Activated CD4-positive, alpha-beta T cell treated with anti-CD3 and anti-CD28 coated beads for 24 hours (primary cell): Measurements from ENCODE around the gene BLACAT1.
"Not testable (repeated sequence)": the region's sequence is repeated elsewhere in the genome, so short reads cannot be mapped to it uniquely, and the experiment has no call there.

ENCODE experiments used
- DNase-seq, 2 donors: peaks; one replicate each; pipeline ENCODE4 v3.0.0-alpha.2; 2020; ENCODE audit warnings: low read depth in 2 of 2

The BLACAT1 gene

DNA sequence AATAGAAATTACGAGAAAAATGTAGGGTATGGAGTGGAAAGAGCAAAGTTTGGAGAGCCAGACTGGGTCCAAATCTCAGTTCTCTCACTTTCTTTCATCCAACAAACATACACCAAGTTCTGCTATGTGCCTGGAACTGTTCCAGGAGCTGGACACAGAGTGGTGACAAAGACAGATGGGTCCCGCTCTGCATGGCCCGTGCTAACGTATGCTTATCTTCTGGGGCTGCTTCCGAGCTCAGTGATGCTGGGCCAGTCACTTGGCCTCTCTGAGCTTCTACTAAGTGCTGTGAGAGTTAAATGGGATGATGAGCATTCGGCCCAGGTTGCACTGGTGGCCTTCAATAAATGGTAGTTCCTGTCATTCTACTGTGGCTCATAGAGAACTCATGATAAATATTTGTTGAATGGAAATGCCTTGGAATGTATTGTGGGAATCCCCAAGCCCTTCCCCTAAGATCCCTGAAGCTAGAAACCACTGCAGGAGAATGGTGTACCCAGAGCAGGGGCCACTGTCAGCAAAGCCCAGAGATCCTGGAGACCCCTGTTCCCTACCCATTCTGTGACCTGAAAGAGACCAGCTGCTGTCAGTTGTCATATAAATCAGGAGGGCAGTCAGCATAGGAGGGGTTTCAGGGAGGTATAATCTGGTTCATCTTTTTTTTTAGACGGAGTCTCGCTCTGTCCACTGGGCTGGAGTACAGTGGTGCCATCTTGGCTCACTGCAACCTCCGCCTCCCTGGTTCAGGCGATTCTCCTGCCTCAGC lies 37.8 kb downstream of the BLACAT1 start:
- DNase-seq = no peak

DNA sequence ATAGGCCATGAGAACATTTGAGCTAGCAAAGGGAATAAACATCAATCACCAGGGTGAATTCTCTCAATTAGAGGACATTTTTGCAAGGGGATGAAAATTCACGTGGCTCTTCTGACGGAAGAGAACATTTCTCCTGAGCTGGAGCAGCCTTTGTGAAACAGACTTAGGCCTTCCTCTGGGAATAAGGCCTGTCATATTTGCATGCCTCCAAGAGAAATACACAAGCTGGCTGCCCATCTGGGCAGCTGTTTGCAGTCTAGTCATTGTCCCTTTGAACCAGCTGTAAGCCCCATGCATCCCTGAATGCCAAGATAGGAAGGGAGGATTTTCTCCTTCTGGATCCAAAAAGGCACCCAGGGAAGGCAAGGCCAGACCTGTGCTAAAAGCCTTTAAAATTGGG lies 39.5 kb downstream of the BLACAT1 start:
- DNase-seq = no peak

DNA sequence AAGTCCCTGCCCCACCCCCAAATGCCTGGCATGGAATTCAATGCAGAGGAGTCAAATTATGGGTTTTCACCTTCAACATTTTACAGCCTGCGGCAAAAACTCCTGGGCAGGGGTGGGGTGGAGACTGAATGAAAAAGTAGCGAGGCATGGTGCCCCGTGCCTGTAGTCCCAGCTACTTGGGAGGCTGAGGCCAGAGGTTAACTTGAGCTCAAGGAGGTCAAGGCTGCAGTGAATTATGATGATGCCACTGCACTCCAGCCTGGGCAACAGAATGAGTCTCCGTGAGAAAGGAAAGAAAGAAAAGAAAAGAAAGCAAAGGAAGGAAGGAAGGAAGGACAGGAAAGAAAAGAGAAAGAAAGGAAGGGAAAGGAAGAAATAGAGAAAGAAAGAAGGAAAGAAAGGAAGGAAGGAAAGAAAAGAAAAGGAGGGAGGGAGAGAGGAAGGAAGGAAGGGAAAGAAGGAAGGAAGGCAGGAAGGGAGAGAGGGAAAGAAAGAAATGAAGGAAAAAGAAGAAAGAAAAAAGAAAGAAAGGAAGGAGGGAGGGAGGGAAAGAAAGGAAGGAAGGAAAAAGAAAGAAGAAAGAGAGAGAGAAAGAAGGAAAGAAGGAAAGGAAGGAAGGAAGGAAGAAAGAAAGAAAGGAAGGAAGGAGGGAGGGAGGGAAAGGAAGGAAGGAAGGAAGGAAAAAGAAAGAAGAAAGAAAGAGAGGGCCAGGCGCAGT lies 45.1 kb downstream of the BLACAT1 start:
- DNase-seq = no peak

DNA sequence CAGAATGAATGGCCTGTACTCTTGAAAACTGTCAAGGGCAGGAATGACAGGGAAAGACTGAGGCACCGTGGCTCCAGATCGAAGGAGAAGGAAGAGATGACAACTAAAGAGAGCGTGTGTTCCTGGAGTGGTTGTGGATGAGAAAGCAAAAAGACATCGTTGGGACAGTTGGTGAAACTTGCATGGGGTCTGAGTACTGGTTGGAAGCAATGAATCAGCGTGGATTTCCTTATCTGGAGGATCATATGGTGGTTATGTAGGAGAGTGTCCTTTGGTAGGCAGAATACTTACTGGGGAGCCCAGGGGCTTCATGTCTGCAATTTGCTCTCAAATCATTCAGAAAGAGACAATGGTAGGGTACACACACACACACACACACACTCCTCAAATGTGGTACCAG lies 47.9 kb downstream of the BLACAT1 start:
- DNase-seq = no peak

DNA sequence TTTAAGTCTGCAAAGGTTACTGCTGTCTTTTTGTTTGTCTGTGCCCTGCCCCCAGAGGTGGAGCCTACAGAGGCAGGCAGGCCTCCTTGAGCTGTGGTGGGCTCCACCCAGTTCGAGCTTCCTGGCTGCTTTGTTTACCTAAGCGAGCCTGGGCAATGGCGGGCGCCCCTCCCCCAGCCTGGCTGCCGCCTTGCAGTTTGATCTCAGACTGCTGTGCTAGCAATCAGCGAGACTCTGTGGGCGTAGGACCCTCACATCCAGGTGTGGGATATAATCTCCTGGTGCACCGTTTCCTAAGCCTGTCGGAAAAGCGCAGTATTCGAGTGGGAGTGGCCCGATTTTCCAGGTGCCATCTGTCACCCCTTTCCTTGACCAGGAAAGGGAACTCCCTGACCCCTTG lies 49.6 kb downstream of the BLACAT1 start:
- DNase-seq = not testable (repeated sequence)
